Fibroblast of lung (primary cell): ENCODE measurements around the gene ANO2. TPM values are rescaled to one million over a fixed set of nuclear protein-coding genes. Genes with fewer than 3 reads are reported as not detected.

Experiments
- DNase-seq, 2 donors: peaks; one replicate each; pipeline versions ENCODE4 v3.0.0 to v3.0.0-alpha.2; 2010; ENCODE audit warnings: low read depth in 2 of 2
- H2AFZ ChIP-seq: 2 replicates; pipeline ENCODE4 v1.5.1; 2012; ENCODE audit warnings: low read length, control low read depth, inconsistent platforms
- H3K27ac ChIP-seq: 2 replicates; pipeline ENCODE4 v1.5.1; 2011; ENCODE audit warnings: low read length, control low read depth; ENCODE audit not compliant: insufficient read depth
- H3K27me3 ChIP-seq: 2 replicates; pipeline ENCODE4 v1.5.1; 2011; ENCODE audit warnings: mild to moderate bottlenecking, low read length; ENCODE audit not compliant: control insufficient read depth, insufficient read depth
- H3K36me3 ChIP-seq: 2 replicates; pipeline ENCODE4 v1.5.1; 2011; ENCODE audit warnings: low read length; ENCODE audit not compliant: control insufficient read depth, insufficient read depth
- H3K4me1 ChIP-seq: 2 replicates; pipeline ENCODE4 v1.5.1; 2011; ENCODE audit warnings: low read length; ENCODE audit not compliant: control insufficient read depth, insufficient read depth; ENCODE audit errors: extremely low read depth
- H3K4me2 ChIP-seq: 2 replicates; pipeline ENCODE4 v1.5.1; 2011; ENCODE audit warnings: low read length, control low read depth; ENCODE audit not compliant: insufficient read depth; ENCODE audit errors: extremely low read depth
- H3K4me3 ChIP-seq, 4 experiments: fragments of 200-600 bp in 1 of 4; sonication (generic) in 1 of 4; replicated peaks in 1 of 4; 2 replicates each; pipeline ENCODE4 v1.5.1; 2011 to 2016; ENCODE audit warnings: low read length in 4 of 4, low read depth in 3 of 4, mild to moderate bottlenecking in 3 of 4, control low read depth in 2 of 4, inconsistent platforms in 1 of 4, mixed read lengths in 1 of 4; ENCODE audit not compliant: insufficient read depth in 1 of 4; ENCODE audit errors: control extremely low read depth in 1 of 4
- H3K79me2 ChIP-seq: 2 replicates; pipeline ENCODE4 v1.5.1; 2012; ENCODE audit warnings: mild to moderate bottlenecking, low read length, inconsistent platforms; ENCODE audit not compliant: control insufficient read depth, insufficient read depth
- H3K9ac ChIP-seq: 2 replicates; pipeline ENCODE4 v1.5.1; 2011; ENCODE audit warnings: mild to moderate bottlenecking, low read length, control low read depth; ENCODE audit not compliant: insufficient read depth
- H3K9me3 ChIP-seq: 2 replicates; pipeline ENCODE4 v1.5.1; 2012; ENCODE audit warnings: low read depth, low read length; ENCODE audit not compliant: control insufficient read depth, insufficient read depth
- H4K20me1 ChIP-seq: 2 replicates; pipeline ENCODE4 v1.5.1; 2011; ENCODE audit warnings: low read length; ENCODE audit not compliant: control insufficient read depth, insufficient read depth; ENCODE audit errors: extremely low read depth
- CTCF ChIP-seq, 2 donors: IDR thresholded peaks in 1 of 2; conservative IDR thresholded peaks in 1 of 2; 1 replicate in 1 of 2; 2 replicates in 1 of 2; pipeline ENCODE4 v1.5.1; 2011 to 2012; ENCODE audit warnings: low read length in 2 of 2, control low read depth in 1 of 2, inconsistent platforms in 1 of 2, low read depth in 1 of 2, mild to moderate bottlenecking in 1 of 2
- EZH2 ChIP-seq: IDR thresholded peaks from 2 replicates; pipeline ENCODE4 v1.5.1; 2012; ENCODE audit warnings: low read length, control low read depth, mild to moderate bottlenecking; ENCODE audit errors: missing control alignments
- polyA plus RNA-seq, 2 donors: library from polyadenylated mRNA; depleted of rRNA in 1 of 2; stranded (reverse) in 1 of 2; unstranded in 1 of 2; fragments of >200 nt; gene quantifications; 2 replicates each; pipeline ENCODE4 v1.2.1, GENCODE V29; 2011 to 2012; ENCODE audit warnings: missing spikeins in 1 of 2
- total RNA-seq: library from RNA; depleted of rRNA; stranded (reverse); fragments of >200 nt; gene quantifications from 2 replicates; pipeline ENCODE4 v1.2.1, GENCODE V29; 2014

Gene ANO2
- total and polyA plus RNA-seq, 2 donors (not counting 1 experiment from before 2014, with no cell fraction given), result 0.15 to 0.17 TPM

GRCh38 chr12:5803532-5803931, 141.5 kb downstream of the ANO2 start:
- DNase-seq, result no peak
- Histone ChIP-seq H3K36me3 (no peaks in the 10 kb centered on the region), H3K27ac (no peak overlapping the region), H2AFZ (no peak overlapping the region), H3K4me1 (no peaks in the 10 kb centered on the region), H3K4me2 (no peak overlapping the region), H4K20me1 (no peaks in the 10 kb centered on the region), H3K27me3 (no peaks in the 10 kb centered on the region), H3K4me3 (no peak overlapping the region), H3K9ac (no peak overlapping the region), H3K9me3 (no peaks in the 10 kb centered on the region), H3K79me2 (no peaks in the 10 kb centered on the region)
- TF ChIP-seq EZH2 (no peak), CTCF (conservative IDR thresholded peaks at IDR 0.05 in 1 of 2, IDR thresholded peaks at IDR 0.05 in 1 of 2; ENCODE audit: low read depth in 1 of 2, low read length in 2 of 2) (no peak)

GRCh38 chr12:5798242-5799015, 146.6 kb downstream of the ANO2 start:
- Histone ChIP-seq H3K9ac (no peak overlapping the region), H2AFZ (no peak overlapping the region), H3K9me3 (no peaks in the 10 kb centered on the region), H3K36me3 (no peaks in the 10 kb centered on the region), H3K4me2 (no peak overlapping the region), H4K20me1 (no peaks in the 10 kb centered on the region), H3K4me3 (no peak overlapping the region), H3K79me2 (no peaks in the 10 kb centered on the region), H3K4me1 (no peaks in the 10 kb centered on the region), H3K27ac (no peak overlapping the region), H3K27me3 (no peaks in the 10 kb centered on the region)
- no peak for TF ChIP-seq EZH2
- no peak for TF ChIP-seq CTCF (conservative IDR thresholded peaks at IDR 0.05 in 1 of 2, IDR thresholded peaks at IDR 0.05 in 1 of 2; ENCODE audit: low read depth in 1 of 2, low read length in 2 of 2)
- no peak for DNase-seq

- no peak overlapping the region for H2AFZ ChIP-seq
- no peak overlapping the region for H3K9ac ChIP-seq
- H3K36me3 ChIP-seq, result no peaks in the 10 kb centered on the region
- H3K4me1 ChIP-seq, result no peaks in the 10 kb centered on the region
- H3K27ac ChIP-seq, result no peak overlapping the region
- no peak for DNase-seq
- no peaks in the 10 kb centered on the region for H3K27me3 ChIP-seq
- H3K9me3 ChIP-seq, result no peaks in the 10 kb centered on the region
- no peaks in the 10 kb centered on the region for H4K20me1 ChIP-seq
- H3K4me3 ChIP-seq, result no peak overlapping the region
- no peak overlapping the region for H3K4me2 ChIP-seq
- no peaks in the 10 kb centered on the region for H3K79me2 ChIP-seq
- TF ChIP-seq CTCF (conservative IDR thresholded peaks at IDR 0.05 in 1 of 2, IDR thresholded peaks at IDR 0.05 in 1 of 2; ENCODE audit: low read depth in 1 of 2, low read length in 2 of 2) (no peak), EZH2 (no peak)
These were observed 147.4 kb downstream of the ANO2 start for GRCh38 chr12:5797661-5798060.
